HG03432 (cell line): ENCODE measurements around the gene TPMT.
A peak's percentile ranks its signal among the peaks of the same experiment; 100 is the strongest.
"Not testable (repeated sequence)": the region's sequence is repeated elsewhere in the genome, so short reads cannot be mapped to it uniquely, and the experiment has no call there.

Experiments used
- ATAC-seq: cut with Tn5 transposase; IDR thresholded peaks from one replicate; pipeline ENCODE4 v1.9.1; 2021; ENCODE audit warnings: mild to moderate bottlenecking, moderate library complexity; ENCODE audit not compliant: unreplicated experiment

The TPMT gene

DNA sequence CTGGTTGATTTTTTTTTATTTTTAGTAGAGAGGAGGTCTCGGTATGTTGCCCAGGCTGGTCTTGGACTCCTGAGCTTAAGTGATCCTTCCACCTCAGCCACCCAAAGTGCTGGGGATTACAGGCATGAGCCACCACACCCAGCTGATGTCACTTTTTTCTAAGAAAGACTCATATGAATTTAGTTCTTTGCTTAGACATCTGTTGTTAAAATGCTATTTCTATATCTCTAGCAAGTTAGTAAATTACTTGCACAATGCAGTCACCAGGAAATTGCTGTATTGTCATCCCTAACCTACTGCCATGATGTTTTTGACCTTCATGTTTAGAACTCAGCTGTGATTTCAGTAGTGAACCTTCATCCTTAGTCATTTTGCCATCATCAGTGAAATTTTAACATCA, 6.0 kb upstream of the TPMT start:
- ATAC-seq = no peak

DNA sequence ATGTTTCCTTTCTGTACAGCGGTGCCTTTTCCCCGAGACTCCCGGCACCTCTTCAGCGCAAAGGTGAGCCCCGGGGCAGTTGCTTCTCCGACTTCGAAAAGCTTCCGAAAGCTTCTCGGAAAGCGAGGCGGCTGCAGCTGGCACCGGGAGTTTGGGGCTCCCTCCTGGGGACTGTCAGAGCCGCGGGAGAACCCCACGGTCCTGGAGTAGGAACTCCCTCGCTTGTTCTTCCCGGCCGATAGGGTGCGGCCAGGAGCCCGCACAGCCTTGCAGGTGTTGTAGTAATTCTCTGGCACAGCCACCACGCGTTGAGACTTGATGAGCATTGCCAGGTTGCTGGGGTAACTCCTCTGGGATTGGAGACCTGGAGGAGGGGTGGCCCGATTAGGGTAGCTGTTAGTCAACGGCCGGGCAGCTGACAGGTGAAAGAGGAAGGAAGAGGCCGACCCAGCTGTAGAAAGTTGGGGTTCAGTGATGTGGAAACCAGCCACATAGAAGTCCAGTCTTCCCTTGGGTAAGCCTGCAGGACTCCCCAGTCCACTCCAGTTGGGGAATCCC, 1.1 kb upstream of the TPMT start:
- ATAC-seq = peak; percentile 31

DNA sequence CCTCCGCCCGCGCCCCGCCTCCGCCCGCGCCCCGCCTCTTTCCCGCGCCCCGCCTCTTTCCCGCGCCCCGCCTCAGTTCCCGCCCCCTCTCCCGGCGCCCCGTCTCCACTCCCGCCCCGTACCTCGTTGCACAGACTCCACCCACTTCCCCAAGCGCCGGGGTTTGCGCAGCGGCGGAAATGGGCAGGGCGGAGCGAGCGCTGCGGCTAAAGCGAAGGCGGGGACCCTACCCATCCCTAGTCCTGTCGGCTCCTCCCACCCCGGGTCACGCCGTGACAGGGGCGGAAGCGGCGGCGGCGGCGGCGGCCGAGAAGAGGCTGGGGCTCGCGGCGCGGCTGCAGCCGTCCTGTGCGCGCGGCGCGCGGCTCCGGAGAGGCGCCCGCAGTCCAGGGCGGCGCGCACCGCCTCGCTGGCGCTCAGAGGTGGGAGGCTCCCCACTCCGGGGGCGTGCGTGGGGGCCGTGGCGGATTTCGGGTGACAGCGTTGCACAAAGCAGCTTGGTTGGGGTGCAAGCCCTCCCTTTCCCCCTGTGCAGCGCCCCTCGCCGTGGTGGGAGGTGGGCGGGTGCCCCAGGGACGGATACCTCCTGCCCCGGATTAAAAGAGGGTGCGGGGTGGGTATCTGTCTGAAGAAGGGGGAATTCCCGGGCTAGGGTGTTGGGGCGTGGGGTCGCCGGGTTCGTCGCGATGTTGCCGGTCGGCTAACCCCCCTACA, 430 bp upstream of the TPMT start, which contains the start of gene KDM1B:
Gene KDM1B (plus strand): TSS at position 273 of the 714 bp plus-strand sequence. CDS start 4,474 bp downstream, outside the sequence.
- peak; percentile 89 for ATAC-seq

DNA sequence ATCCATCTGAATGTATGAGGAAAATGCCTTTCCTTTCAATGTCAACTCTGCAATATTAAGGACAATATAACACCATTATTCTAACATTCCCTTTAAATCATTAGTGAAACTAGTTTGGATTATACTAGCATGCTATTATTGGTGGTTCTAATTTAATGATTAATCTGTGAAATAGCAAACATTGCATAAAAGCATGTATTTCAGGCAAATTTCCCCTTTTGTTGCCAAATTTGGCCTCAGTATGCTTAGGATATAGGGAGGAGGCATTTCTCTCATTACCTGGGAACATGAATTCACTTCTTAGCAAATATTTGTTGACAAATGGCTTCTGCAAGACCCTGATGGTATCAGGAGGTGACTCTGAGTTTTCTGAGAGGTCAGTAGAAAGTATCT, 1.6 kb downstream of the TPMT start:
- no peak for ATAC-seq

DNA sequence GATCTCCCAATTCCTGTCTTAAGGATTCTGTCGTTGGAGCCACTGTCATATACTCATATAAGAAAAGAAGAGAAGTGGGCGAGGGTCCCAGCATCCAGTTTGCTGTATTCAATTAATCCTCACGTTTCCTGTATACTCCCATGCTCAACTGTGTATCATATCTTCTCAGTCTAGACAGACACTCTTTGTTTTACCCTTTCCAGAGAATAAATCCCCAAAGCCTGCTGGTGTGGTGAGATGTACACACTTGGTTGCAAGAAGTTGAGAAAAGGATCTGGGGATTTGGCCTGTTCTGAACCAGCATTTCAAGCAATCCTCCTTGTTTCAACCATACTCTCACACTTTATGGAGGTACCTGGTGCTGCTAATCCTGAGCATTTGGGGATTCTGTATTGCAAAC, 3.1 kb downstream of the TPMT start:
- ATAC-seq = no peak

DNA sequence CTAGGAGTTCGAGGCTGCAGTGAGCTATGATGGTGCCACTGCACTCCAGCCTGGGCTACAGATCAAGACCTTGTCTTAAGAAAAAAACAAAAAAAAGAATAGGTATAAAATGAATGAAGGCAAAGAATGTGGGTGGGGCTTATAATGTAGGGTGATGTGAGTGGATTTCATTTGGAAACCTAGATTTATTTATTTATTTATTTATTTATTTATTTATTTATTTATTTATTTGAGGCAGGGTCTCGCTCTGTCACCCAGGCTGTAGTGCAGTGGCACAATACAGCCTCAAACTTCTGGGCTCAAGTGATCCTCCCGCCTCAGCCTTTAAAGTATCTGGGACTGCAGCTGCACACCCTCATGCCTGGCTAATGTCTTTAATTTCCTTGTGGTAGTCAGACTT, 3.5 kb downstream of the TPMT start:
- ATAC-seq = not testable (repeated sequence)

DNA sequence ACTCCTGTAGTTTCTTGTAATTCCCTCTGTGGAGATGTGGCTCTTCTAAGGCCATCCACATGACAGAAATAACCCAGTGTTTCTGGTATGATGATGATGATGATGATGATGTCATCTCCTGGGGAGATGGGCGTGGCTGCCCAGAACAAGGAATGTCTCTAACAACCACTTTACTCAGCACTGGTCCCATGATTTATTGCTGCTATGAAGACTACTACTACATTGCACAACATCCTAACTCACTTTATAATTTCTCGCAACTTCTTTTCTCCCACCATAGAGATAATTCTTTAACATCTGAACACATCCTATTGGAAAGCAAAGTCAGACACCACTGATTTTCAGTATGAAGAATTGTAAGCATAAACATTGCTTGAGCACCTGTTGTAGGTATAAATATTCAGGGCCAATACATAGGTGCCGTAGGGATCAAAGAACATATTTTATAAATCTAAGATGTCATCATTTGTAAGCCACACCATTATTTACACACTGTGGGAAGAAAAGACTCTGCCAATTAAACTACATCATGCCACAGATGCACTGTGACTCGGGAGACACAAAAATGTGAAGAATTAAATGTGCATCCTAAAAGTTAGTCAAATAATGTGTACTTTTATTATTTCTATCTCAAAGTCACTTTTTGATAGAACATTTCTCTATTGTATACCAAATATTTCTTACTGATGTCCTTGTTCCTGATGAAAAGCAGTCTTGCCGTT, 6.4 kb downstream of the TPMT start:
- no peak for ATAC-seq

DNA sequence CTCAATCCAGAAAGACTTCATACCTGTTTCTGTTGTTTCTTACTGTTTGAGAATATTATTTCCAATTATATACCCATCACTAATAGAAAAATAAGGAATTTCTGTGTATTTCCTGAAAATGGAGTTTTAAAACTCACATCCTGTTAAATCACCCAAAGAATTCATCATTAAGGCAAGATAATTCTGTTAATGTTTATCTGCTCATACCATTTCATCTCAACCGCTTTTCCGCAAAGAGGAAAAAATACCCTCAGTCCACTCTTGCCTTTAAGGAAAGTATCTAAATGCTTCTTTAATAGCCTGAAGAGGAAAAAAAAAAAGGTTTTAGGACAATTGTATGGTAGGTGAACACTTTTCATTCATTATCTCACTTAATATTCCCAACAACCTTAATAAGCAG, 7.3 kb downstream of the TPMT start:
- ATAC-seq = no peak

DNA sequence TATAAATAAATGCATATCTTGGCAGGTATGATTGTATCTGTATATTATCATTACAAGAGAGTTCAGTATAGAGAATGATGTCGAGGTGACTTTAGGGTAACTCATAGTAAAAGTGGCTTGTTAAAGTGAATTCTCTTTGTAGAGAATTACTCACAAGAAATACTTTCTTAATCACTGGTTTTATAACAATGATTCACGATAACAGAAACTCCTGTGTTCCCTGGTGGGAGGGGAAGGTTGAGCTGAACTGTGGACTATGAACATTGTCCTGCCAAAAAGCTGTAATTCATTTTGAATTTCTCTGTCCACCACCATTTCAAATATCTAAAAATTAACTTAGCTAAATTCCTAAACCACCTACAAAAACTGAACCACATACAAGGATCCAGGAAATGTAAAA, 7.7 kb downstream of the TPMT start:
- no peak for ATAC-seq

DNA sequence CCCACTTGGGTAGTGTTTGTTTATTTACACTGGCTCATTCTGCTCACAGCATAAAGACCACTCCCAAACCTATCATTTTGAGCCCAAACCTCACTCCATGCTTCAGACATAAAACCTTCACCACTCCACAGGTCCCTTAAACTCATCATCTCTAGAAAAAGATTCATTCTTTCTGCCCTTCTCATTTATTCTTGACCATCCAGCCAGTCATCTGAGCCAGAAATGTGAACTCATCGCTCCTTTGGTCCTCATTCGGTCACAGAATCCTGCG, 12.4 kb downstream of the TPMT start:
- no peak for ATAC-seq

DNA sequence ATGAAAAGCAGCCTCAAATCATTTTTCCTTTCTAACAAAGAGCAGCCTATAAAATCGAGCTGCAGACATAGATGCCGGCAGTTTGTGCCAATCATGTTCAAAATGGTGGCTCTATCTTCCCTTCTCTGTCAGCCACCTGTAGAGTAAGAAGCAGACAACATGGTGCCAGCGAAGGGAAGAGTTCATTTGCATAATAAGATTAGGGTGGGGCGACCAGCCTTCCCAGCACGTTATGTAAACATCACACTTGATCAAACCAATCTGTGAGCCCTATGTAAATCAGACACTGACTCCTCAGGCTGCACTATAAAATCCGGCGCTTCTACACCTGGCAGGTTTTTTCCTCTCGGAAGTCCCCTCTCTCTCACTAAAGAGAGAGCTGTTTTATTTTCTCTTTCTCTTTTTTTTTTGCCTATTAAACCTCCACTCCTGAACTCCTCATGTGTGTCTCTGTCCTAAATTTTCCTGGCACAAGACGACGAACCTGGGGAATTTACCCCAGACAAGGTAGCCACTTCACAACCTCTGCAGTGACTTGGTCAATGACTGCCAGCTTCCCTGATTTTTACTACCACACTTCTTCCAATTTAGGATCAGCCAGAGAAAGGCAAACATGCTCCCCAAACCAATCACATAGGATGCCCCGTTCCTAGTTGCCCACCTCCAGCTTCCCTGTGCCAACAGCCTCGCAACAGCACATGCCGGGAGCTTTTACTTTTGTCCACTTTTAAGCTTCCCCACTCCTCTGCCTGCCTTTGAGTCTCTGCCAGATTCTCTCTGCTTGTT, 12.9 kb downstream of the TPMT start:
- no peak for ATAC-seq

DNA sequence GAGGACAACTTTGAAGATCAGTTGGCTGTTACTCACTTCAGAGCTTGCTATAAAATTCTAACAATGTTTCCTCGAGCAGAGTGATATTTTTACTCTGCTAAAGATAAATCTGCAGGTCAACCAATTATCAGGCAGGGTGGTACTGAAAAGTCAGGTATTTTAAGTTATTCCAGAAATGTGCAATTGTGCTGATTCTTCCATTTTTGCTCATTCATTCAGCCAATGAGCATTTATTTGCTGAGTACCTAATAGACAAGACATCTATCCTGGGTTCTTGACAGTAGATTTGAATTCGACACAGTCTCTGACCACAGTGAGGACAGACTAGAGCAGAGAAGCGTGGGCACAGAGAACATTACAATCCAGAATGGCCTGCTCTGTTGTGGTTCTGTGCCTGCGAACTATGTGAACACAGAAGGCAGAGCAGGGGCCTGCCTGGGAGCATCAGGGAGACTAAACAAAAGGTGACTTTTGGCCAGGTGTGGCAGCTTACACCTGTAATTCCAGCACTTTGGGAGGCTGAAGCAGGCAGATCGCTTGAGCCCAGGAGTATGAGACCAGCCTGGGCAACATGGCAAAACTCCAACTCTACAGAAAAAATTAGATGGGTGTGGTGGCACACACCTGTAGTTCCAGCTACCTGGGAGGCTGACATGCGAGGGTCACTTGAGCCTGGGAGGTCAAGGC, 14.8 kb downstream of the TPMT start:
- no peak for ATAC-seq

DNA sequence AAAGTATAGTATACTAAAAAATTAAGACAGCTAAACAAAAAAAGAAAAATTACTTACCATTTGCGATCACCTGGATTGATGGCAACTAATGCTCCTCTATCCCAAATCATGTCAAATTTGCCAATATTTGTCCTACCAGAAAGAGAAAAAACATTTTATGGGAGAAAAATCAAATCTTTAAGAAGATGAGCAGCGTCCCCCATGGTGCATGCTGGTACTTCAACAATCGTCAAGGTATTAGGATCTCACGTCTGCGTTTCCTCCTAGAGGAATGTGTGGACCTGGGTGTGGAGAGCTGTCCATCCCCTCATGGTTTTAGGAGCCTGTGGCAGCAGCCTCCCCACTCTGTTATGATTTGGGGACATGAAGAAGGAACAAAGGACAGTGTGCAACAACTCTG, 16.0 kb downstream of the TPMT start:
- no peak for ATAC-seq

DNA sequence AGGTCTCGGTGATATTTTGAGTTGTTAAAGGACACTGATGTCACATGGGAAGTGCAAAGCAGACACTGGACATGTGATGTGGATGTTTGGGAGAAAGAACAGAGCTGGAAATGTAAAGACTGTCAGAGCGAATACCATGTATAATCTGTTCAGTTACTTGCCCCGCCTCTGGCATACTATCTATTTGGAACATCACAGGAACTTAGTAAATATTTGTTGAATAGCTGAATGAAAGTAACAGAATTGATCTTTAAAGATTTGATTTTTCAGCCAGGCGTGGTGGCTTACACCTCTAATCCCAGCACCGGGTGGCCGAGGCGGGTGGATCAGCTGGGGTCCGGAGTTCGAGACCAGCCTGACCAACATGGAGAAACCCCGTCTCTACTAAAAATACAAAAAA, 18.6 kb downstream of the TPMT start:
- no peak for ATAC-seq

DNA sequence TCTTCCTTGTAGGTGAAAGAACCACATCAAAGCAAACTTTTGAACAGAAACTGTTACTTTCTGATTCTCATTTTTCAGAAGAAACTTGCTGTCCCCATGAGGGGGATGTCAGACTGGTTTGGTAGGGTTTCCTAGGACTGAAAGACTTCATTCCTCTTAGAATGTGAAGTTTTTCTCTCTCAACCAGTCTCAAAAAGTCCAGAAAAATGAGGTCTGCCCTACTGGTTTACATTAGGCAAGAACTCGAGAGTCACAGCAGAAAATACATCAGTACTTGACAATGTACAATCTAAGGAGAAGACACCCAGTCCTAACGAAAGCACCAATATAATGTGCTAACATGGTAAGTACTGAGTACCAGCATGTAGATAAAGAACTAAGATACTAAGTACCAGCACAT, 19.7 kb downstream of the TPMT start:
- no peak for ATAC-seq

DNA sequence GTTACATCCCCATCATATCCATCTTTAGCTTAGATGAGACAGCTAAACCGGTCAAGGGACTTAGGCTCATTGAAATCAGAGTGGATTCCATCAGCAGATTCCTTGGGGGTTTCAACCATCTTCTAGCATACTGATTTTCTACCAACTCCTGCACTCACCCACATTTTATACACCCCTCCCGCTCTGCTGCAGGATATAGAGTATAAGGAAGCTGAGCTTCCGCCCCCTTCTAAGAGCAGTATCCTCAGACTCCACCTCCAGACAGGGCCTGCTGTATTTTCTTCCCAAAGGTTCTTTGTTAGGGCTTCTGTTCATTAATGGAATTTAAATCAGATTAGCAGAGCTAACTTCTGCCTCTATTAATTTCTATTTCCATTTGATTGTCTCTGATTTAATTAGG, 22.5 kb downstream of the TPMT start:
- ATAC-seq = no peak

DNA sequence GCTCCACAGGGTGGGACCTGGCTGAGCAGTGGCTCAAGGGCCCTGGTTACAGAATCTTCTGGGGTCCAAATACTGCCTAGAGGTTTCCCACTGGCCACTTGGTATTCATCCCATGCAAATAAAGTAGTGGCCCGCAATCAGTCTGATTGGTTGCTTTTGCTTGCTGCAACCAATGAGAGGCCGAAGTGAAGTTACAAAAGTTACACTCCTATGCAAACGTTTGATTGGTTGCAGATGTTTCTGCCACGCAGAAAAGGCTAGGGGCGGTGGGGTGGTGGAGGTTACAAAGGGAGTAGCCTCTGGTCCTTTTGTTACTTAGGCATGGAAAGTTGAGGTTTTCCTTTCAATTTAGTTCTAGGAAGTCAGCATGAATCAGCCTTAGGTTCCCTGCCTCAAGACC, 28.8 kb downstream of the TPMT start:
- ATAC-seq = no peak

DNA sequence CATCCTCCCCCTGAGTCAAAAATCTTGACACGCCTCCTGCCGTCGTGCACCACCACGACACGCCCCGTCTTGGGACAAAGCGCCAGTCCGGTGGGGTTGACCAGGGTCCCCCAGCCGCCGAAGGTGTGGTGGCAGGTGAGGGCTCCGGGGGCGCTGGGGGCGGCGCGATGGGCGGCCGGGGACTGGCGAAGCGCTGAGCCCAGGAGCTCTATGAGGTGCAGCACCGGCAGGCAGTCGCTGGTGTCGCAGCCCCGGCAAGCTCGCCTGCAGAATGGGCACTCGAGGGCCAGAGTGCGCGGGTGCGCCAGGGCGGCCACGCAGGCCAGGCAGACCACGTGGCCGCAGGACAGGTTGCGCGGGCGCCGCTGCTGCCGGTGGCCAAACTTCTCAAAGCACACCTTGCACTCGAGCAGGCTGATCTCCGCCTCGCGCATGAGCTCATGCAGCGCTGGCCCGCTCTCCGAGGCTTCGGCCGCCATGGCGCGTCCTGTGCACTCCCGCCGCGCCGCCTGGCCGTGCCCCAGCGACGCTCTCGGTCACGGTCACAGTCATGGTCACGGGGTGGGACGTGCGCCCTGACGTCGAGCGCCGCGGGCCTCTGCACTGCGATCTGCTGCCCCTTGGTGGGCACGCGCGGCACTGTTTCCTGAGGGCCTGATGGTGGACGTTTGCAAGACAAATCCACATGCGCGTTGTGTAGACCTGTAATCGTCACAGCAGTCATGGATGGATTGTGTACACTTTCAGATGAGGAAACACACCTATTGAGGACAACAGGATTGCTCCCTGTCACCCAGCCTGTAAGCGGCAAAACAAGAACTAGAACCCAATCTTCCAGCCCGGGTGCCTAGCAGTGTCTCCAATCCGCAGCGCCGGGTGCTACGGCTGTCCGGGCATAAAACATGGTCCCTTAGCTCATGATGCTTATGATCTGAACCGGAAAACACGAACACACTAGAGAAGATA, 32.5 kb downstream of the TPMT start, which contains the start of gene NHLRC1:
Gene NHLRC1 (minus strand): TSS at position 550 of the 966 bp plus-strand sequence. CDS start 71 bp downstream, at position 479.
- peak; percentile 99 for ATAC-seq

DNA sequence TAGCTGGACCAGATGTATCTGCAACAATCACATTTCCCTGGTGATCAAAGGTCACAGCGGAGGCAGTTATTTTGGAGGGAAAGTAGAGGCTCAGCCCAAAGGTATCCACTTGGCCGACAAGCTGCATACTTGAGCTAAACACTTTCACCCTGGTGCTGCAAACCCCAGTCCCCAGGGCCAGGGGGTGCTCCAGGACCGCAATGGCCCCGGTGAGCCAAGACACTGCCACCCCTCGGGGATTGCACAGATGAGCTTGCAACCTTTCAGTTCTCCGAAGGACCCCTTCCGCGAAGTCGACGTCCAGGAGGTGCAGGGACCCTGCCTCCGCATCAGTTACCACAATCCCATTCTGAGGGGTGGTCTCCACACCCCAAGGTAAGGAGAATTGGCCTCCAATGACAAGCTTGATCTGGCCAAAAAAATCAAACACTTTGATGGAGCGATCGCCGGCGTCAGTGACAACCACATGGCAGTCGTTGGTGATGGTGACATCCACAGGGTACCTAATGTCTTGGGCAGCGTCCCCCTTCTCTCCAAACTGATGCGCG, 33.2 kb downstream of the TPMT start:
- ATAC-seq = no peak

DNA sequence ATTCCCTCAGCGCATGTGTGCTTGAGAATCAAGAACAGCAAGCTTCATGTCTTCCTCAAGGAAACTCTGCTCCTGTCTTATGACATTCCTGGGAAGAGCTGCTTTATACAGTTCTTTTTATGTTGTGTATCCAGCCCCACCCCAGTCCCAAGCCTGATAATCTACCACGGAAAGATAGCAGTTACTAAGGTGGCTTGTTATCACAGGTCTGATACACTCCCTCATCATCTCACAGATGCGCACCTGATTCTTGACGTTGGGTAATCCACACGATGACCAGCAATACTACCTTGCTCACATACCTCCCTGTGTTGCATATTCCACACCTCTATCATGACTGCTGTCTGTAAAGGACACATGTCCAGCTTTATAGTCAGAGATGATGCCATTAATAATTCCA, 35.6 kb downstream of the TPMT start:
- ATAC-seq = no peak
